HFFc6 (cell line): Measurements from ENCODE around the gene LMBR1L. TPM values are rescaled to one million over a fixed set of nuclear protein-coding genes. Genes with fewer than 3 reads are reported as not detected.

Experiments used
- DNase-seq: peaks from one replicate; pipeline ENCODE4 v3.0.0-alpha.2; 2018
- H3K27ac Mint-ChIP-seq: 2 replicates; pipeline ENCODE4 v1.8.0; 2020; ENCODE audit warnings: mild to moderate bottlenecking, mixed read lengths
- H3K27me3 Mint-ChIP-seq: 2 replicates; pipeline ENCODE4 v1.8.0; 2021; ENCODE audit warnings: mild to moderate bottlenecking, moderate library complexity, mixed read lengths; ENCODE audit not compliant: insufficient read depth
- H3K36me3 Mint-ChIP-seq: 2 replicates; pipeline ENCODE4 v1.8.0; 2021; ENCODE audit warnings: low read depth, mixed read lengths
- H3K4me1 Mint-ChIP-seq: 2 replicates; pipeline ENCODE4 v1.8.0; 2020; ENCODE audit warnings: low read depth, mixed read lengths
- H3K4me3 Mint-ChIP-seq: 2 replicates; pipeline ENCODE4 v1.8.0; 2020; ENCODE audit warnings: mild to moderate bottlenecking, moderate library complexity, mixed read lengths
- H3K9me3 Mint-ChIP-seq: 2 replicates; pipeline ENCODE4 v1.8.0; 2020; ENCODE audit warnings: mild to moderate bottlenecking, mixed read lengths
- CTCF ChIP-seq: fragments of 200-600 bp; sonication (generic); IDR thresholded peaks from 2 replicates; pipeline ENCODE4 v1.5.0; 2021; ENCODE audit warnings: antibody characterized with exemption, mild to moderate bottlenecking
- total RNA-seq, 6 experiments: library from RNA; stranded (reverse); fragmentation: NEBNext Ultra II Directional; extraction: Animal tissue kit (Norgen Biotek cat#: 25700); gene quantifications; 2 replicates in 1 of 6; 3 replicates in 5 of 6; pipeline ENCODE4 v1.2.3, GENCODE V29; 2021

The LMBR1L gene
- total RNA-seq, 6 experiments from 2014 or later, result 23.0 to 31.0 (median 26.2) TPM

- peak overlapping the region; percentile 67 for H3K27ac Mint-ChIP-seq
- no peaks in the 10 kb centered on the region for H3K9me3 Mint-ChIP-seq
- no peak for TF ChIP-seq CTCF
- no peak for DNase-seq
- H3K36me3 Mint-ChIP-seq, result peaks cover 45% of the 10 kb centered on the region
- H3K27me3 Mint-ChIP-seq, result no peaks in the 10 kb centered on the region
- peaks cover 55% of the 10 kb centered on the region for H3K4me1 Mint-ChIP-seq
- no peak overlapping the region for H3K4me3 Mint-ChIP-seq
These were observed 56.1 kb downstream of the LMBR1L start for GRCh38 chr12:49054524-49054923.

GRCh38 chr12:49054096-49054495 is 56.6 kb downstream of the LMBR1L start:
- Mint-ChIP-seq H3K4me3 (no peak overlapping the region), H3K27me3 (no peaks in the 10 kb centered on the region), H3K9me3 (no peaks in the 10 kb centered on the region), H3K36me3 (peaks cover 43% of the 10 kb centered on the region), H3K27ac (no peak overlapping the region), H3K4me1 (peaks cover 59% of the 10 kb centered on the region)
- no peak for DNase-seq
- no peak for TF ChIP-seq CTCF

- Mint-ChIP-seq H3K27ac (no peak overlapping the region), H3K36me3 (peaks cover 53% of the 10 kb centered on the region), H3K27me3 (no peaks in the 10 kb centered on the region), H3K9me3 (no peaks in the 10 kb centered on the region), H3K4me1 (peaks cover 52% of the 10 kb centered on the region), H3K4me3 (no peak overlapping the region)
- no peak for DNase-seq
- peak; percentile 43 for TF ChIP-seq CTCF
These were observed 58.0 kb downstream of the LMBR1L start for GRCh38 chr12:49052451-49053208.

GRCh38 chr12:49051777-49052438 is 58.7 kb downstream of the LMBR1L start:
- Mint-ChIP-seq H3K27me3 (no peaks in the 10 kb centered on the region), H3K4me1 (peaks cover 45% of the 10 kb centered on the region), H3K27ac (no peak overlapping the region), H3K4me3 (no peak overlapping the region), H3K36me3 (peaks cover 54% of the 10 kb centered on the region), H3K9me3 (no peaks in the 10 kb centered on the region)
- no peak for TF ChIP-seq CTCF
- no peak for DNase-seq

- Mint-ChIP-seq H3K9me3 (no peaks in the 10 kb centered on the region), H3K4me3 (no peak overlapping the region), H3K36me3 (peaks cover 49% of the 10 kb centered on the region), H3K27me3 (no peaks in the 10 kb centered on the region), H3K27ac (no peak overlapping the region), H3K4me1 (peaks cover 39% of the 10 kb centered on the region)
- DNase-seq, result no peak
- no peak for TF ChIP-seq CTCF
These were observed 59.3 kb downstream of the LMBR1L start for GRCh38 chr12:49051373-49051764.
